Left forelimb (tissue), 1 donor: ENCODE measurements around the gene TMEM184B.

Source experiments
- DNase-seq: peaks from one replicate; pipeline ENCODE4 v3.0.0-alpha.2; 2018; ENCODE audit warnings: low spot score

The TMEM184B gene

GRCh38 chr22:38272373-38273134, at the start of gene TMEM184B:
TMEM184B (minus strand) TSS chr22:38273010; CDS start chr22:38247961, 25,049 bp downstream.
- DNase-seq: peak; percentile 89

GRCh38 chr22:38320605-38321402, 48.0 kb upstream of the TMEM184B start:
- no peak for DNase-seq

GRCh38 chr22:38318792-38319773, 46.3 kb upstream of the TMEM184B start:
- no peak for DNase-seq

GRCh38 chr22:38317995-38318715, 45.3 kb upstream of the TMEM184B start:
- DNase-seq: no peak

DNA sequence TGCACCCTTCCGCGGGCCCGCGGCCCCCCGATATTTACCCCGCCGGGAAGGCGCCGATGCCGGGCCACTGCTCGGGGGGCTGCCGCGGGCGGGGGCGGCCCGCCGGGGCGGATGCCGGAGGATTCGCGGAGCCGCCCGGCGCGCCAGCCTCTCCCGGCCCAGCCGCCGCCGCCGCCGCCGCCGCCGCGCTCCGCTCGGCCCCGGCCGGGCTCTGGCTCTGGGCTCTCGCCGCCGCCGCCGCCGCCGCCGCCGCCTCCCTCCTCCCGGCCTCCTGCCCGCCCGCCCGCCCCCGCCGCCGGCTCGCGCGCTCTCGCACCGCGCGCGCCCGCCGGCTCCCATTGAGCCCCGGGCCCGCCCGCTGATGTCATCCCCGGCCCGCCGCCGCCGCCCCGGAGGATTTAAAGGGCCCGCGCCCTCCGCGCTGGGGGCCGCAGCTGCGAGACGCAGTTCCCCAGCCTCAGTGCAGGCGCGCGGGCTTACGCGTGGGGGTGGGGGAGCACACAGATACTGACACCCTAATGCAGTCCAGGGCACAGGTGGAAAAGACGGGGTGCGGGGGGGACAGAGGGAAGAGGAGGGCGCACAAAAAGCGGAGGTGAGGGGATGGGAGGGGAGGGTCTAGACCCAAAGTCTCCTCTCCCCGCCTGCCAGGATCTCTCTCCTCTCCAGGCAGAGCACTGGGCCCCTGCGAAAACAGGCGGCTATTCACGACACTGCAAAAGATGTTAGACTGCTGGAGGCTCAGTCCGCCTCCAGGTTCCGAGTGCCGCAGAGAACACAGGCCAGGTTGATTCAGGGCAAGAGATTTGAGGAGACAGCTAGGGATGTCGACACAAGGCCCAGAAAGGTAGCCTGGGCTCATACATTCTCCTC, 44.5 kb upstream of the TMEM184B start, which contains the start of gene CSNK1E:
Gene CSNK1E, minus strand, starts transcription at position 312 of the 873 bp plus-strand sequence. CDS start 3,276 bp downstream, outside the sequence.
- DNase-seq: peak; percentile 84

DNA sequence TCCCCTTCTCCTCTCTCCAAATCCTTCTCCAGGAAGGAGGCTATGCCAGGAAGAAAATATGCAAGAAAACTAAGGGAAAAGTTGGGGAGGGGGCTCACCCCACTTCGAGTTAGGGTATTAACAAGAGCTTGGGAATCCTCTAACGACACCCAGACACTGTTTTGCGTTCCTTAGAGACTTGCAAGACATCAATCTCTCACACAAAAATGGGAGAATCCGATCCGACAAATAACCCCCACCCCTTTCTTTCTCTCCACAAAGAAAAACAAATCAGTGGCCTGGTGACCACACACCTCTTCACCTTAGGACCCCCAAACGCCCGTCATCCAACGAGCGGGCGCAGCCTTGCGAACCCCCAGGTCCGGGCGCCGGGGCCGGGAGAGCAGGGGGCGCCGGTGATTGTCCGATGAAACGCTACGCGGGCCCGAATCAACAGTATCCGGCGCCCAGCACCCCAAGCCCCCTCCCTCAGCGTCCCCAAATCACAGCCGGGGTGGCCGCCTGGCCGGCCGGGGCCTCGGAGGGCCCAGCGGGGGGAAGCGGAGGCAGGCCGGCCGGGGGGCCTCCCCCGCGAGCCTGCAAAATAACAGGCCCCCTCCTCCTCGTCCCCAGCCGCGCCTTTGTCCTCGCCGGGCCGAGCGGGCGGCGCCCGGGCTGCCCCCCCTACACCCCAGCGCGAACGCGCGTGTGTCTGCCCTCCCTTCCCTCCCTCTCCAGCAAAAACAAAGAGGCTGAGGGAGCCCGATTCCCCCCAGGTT, 43.7 kb upstream of the TMEM184B start:
- peak; percentile 87 for DNase-seq

DNA sequence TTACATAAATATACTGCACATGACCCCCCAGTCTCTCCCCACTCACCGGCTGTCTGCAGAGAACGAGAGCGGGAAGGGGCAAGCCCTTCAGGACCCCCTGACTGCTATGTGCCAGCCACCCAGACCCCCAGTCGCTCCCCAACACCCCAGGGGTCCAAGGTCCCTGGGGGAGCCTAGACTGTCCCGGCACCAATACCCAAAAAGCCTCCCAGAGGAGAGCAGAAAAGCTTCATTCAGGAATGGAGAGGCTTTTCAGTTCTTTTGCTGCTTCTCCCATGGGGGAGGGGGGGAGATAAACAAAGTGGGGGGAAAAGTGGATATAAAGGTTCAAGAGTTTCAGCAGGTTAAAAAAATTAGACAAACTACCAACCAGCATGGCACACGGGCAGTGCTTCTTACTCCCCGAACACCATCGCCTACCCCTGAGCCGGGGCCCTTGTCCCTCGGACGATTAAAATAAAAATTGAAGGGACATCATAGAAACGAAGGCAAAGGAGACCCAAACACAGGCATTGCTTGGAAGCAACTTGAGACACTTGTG, 43.1 kb upstream of the TMEM184B start:
- no peak for DNase-seq

- DNase-seq: no peak
These were observed 42.4 kb upstream of the TMEM184B start for GRCh38 chr22:38314933-38315822.

- DNase-seq: no peak
These were observed 41.5 kb upstream of the TMEM184B start for GRCh38 chr22:38314051-38314932.

DNA sequence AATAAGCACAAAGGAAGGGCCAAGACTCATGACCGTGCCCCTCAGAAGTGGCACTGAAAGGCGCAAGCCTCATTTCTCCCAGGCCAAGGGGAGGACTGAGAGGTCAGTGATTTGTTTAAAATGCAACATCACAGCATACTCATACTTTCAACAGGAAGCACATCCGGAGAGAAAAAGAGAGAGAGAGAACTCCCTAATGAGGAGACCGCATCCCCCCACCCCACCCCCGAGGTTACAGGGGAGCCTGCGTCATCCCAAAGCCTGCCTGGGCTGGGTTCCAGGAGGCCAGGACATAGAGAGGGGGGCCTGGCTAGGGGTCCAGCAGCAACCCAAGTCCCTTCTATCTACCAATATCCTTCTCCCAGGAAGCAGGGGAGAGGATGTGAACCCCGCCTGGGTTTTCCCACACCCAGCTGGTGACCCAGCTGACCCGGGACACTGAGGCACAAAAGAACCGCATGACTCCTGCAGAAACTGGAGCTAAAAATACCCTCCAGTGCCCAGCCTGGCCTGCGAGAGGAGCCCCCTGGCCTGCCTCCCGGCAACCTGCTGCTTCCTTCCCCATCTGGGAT, 40.7 kb upstream of the TMEM184B start:
- DNase-seq: peak; percentile 78

DNA sequence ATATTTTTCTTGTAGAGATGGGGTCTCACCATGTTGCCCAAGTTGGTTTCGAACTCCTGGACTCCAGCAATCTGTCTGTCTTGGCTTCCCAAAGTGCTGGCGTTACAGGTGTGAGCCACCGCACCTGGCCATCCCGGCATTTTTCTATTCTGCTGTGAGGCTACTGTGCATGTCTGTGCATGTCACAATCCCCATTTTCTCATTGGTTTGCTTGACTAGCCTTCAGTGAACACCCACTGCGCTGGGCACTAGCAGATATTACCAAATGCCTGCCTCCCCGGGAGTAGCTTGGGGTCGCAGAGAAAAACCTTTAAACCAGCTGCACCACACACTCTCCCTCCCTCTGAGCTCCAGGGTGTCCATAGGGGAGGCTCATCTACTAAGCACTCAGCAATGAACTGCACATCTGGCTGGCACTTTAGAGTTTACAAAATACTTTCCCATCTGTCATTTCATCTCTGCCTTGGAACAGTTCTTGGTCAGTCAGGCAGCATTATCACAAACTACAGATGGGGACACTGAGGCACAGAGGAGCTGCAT, 39.5 kb upstream of the TMEM184B start:
- no peak for DNase-seq

DNA sequence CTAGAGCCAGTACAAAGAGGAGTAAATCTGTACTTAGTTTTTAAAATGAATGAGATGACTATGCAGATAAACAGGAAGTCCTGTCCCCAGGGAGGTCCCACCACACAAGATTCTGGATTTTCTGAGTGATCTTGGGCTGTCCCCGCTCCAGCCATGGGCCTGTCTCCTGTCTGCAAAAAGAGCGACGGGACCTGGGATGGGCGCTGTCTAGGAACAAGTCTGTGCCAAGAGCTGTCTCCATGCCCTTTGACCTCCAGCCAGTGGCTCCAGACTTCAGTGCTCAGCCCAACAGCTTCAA, 38.5 kb upstream of the TMEM184B start:
- no peak for DNase-seq

GRCh38 chr22:38310518-38311322, 37.9 kb upstream of the TMEM184B start:
- DNase-seq: no peak

DNA sequence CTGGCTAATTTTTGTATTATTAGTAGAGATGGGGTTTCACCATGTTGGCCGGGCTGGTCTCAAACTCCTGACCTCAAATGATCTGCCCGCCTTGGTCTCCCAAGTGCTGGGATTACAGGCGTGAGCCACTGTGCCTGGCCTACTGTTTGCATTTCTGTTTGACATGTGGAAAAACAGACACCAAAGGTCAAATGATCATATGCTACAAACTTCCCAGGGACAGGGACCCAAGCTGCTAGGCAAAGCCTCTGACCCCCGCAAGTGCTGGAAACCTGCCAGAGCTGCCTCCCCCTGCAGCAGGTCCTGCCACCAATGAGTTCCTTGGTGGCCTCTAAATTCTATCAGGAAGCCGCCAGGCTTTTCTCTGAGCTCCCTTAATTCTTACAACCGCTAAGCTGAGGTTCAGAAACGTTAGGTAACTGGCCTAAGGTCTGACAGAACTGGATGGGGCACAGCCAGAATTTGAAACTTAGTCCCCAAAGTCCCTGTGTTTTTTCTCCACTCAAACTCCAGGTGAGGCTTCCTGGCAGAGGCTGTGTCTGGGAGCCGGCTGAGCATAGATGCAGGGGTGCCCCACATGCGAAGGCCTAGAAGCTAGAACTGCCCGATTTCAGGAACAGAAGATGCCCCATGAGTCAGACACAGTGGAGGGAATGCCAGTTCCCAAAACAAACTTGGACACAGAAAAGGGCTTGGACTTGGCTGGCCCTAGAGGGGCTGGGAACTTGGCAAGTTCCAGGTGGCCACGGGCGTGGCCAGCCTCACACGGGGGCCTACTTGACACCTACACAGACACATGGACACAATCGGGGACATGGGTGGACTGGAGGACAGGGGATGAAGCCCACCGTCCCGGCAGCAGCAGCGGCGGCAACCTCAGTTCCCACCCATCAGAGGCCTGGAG, 37.1 kb upstream of the TMEM184B start:
- no peak for DNase-seq
